Neural cell (in vitro differentiated cells): ENCODE results near the gene MEGF9.

ENCODE experiments used
- CTCF ChIP-seq: fragments of 450-650 bp; IDR thresholded peaks from 2 replicates; pipeline ENCODE4 v1.5.1; 2014; ENCODE audit warnings: antibody characterized with exemption, mild to moderate bottlenecking, moderate library complexity; ENCODE audit not compliant: poor library complexity, severe bottlenecking
- POLR2AphosphoS5 ChIP-seq: IDR thresholded peaks from 2 replicates; pipeline ENCODE4 v1.6.1; 2012
- RAD21 ChIP-seq: fragments of 450-650 bp; conservative IDR thresholded peaks from 2 replicates; pipeline ENCODE4 v1.6.1; 2014; ENCODE audit warnings: antibody characterized with exemption, mild to moderate bottlenecking, moderate library complexity
- TAF1 ChIP-seq: IDR thresholded peaks from 2 replicates; pipeline ENCODE4 v1.6.1; 2012; ENCODE audit warnings: low read depth

GRCh38 chr9:120681121-120681520 lies 33.1 kb downstream of the MEGF9 start:
- TF ChIP-seq POLR2AphosphoS5 (no peak), CTCF (no peak), TAF1 (no peak), RAD21 (no peak)
